Hepatocyte (in vitro differentiated cells): ENCODE measurements around the gene STRA8. TPM values are rescaled to one million over a fixed set of nuclear protein-coding genes. Genes with fewer than 3 reads are reported as not detected.

ENCODE experiments used
- DNase-seq: peaks from one replicate; pipeline ENCODE4 v3.0.0-alpha.2; 2016; ENCODE audit warnings: low spot score
- H2AFZ ChIP-seq: fragments of 200-600 bp; sonication (generic); 2 replicates; pipeline ENCODE4 v1.6.0; 2016; ENCODE audit warnings: antibody characterized with exemption, mild to moderate bottlenecking
- H3K27ac ChIP-seq: fragments of 200-600 bp; sonication (generic); 2 replicates; pipeline ENCODE4 v1.5.1; 2016; ENCODE audit warnings: mild to moderate bottlenecking
- H3K27me3 ChIP-seq: fragments of 200-600 bp; sonication (generic); 2 replicates; pipeline ENCODE4 v1.6.1; 2016
- H3K36me3 ChIP-seq: fragments of 200-600 bp; sonication (generic); replicated peaks from 2 replicates; pipeline ENCODE4 v1.5.1; 2016; ENCODE audit warnings: low read depth; ENCODE audit not compliant: insufficient read depth
- H3K4me1 ChIP-seq: fragments of 200-600 bp; sonication (generic); 2 replicates; pipeline ENCODE4 v1.5.1; 2016; ENCODE audit warnings: mild to moderate bottlenecking, moderate library complexity; ENCODE audit not compliant: insufficient read depth
- H3K4me2 ChIP-seq: fragments of 200-600 bp; sonication (generic); 2 replicates; pipeline ENCODE4 v1.6.0; 2016
- H3K4me3 ChIP-seq: fragments of 200-600 bp; sonication (generic); 2 replicates; pipeline ENCODE4 v1.5.1; 2016; ENCODE audit warnings: mild to moderate bottlenecking
- H3K79me2 ChIP-seq: fragments of 200-600 bp; sonication (generic); 2 replicates; pipeline ENCODE4 v1.6.0; 2017; ENCODE audit warnings: mild to moderate bottlenecking
- H3K9me2 ChIP-seq: fragments of 200-600 bp; sonication (generic); replicated peaks from 2 replicates; pipeline ENCODE4 v1.6.0; 2017; ENCODE audit warnings: mild to moderate bottlenecking; ENCODE audit not compliant: insufficient read depth
- H3K9me3 ChIP-seq: fragments of 200-600 bp; sonication (generic); 2 replicates; pipeline ENCODE4 v1.5.1; 2016; ENCODE audit warnings: low read depth, mild to moderate bottlenecking
- H4K20me1 ChIP-seq: fragments of 200-600 bp; sonication (generic); 2 replicates; pipeline ENCODE4 v1.6.0; 2016; ENCODE audit warnings: mild to moderate bottlenecking; ENCODE audit not compliant: insufficient read depth, poor library complexity, severe bottlenecking
- CTCF ChIP-seq: fragments of 200-600 bp; sonication (generic); IDR thresholded peaks from 2 replicates; pipeline ENCODE4 v1.5.1; 2016; ENCODE audit warnings: antibody characterized with exemption, mild to moderate bottlenecking; ENCODE audit not compliant: poor library complexity
- EZH2 ChIP-seq: fragments of 200-600 bp; sonication (generic); IDR thresholded peaks from 2 replicates; pipeline ENCODE4 v1.6.1; 2016; ENCODE audit warnings: antibody characterized with exemption, mild to moderate bottlenecking, borderline replicate concordance
- EZH2phosphoT487 ChIP-seq: fragments of 200-600 bp; sonication (generic); IDR thresholded peaks from one replicate; pipeline ENCODE4 v1.6.1; 2018; ENCODE audit warnings: antibody characterized with exemption, mild to moderate bottlenecking, low read depth, moderate library complexity; ENCODE audit not compliant: unreplicated experiment, severe bottlenecking
- WGBS: methylation state at CpG from one replicate; pipeline ENCODE4 v1.1.6; 2016; ENCODE audit warnings: low lambda C conversion rate; ENCODE audit errors: missing lambda C conversion rate; 5-methylcytosine and 5-hydroxymethylcytosine counted together
- polyA plus RNA-seq: library from polyadenylated mRNA; unstranded; fragments of >200 nt; fragmentation: Nextera tagmentation; extraction: Ambion mirVana; gene quantifications from 2 replicates; pipeline ENCODE4 v1.2.1, GENCODE V29; 2016
- total RNA-seq: library from RNA; depleted of rRNA; stranded (reverse); fragments of >200 nt; gene quantifications from 2 replicates; pipeline ENCODE4 v1.2.3, GENCODE V29; 2014

Gene STRA8
- total RNA-seq: not detected in 2 replicates
- polyA plus RNA-seq: not detected in 2 replicates

- H2AFZ ChIP-seq: no peak within 1 kb of the TSS
- no peak within 1 kb of the TSS for H3K4me3 ChIP-seq
- no peaks in the 10 kb centered on the region for H3K36me3 ChIP-seq
- H3K27me3 ChIP-seq: no peaks in the 10 kb centered on the region
- no peaks in the 10 kb centered on the region for H4K20me1 ChIP-seq
- H3K9me2 ChIP-seq: no peaks in the 10 kb centered on the region
- no peaks in the 10 kb centered on the region for H3K9me3 ChIP-seq
- no peak within 1 kb of the TSS for H3K4me2 ChIP-seq
- H3K4me1 ChIP-seq: no peaks in the 10 kb centered on the region
- no peaks in the 10 kb centered on the region for H3K79me2 ChIP-seq
- TF ChIP-seq CTCF (no peak), EZH2 (no peak), EZH2phosphoT487 (no peak)
- 91% methylated on average over 26 of the region's 28 CpGs for WGBS
- no peak within 1 kb of the TSS for H3K27ac ChIP-seq
- no peak for DNase-seq
These were observed at the start of gene STRA8 for GRCh38 chr7:135233570-135233969. TSS of gene STRA8 (plus strand) at chr7:135233838. CDS start at chr7:135240525, 6,687 bp downstream.

- peaks cover 17% of the 10 kb centered on the region for H3K9me3 ChIP-seq
- TF ChIP-seq CTCF (no peak), EZH2phosphoT487 (no peak), EZH2 (no peak)
- no peak for DNase-seq
- peaks cover 4% of the 10 kb centered on the region for H3K36me3 ChIP-seq
- no peak overlapping the region for H2AFZ ChIP-seq
- H3K4me3 ChIP-seq: no peak overlapping the region
- H3K27ac ChIP-seq: no peak overlapping the region
- H3K79me2 ChIP-seq: no peaks in the 10 kb centered on the region
- WGBS: 98% methylated on average over 5 of the region's 5 CpGs
- H3K27me3 ChIP-seq: no peaks in the 10 kb centered on the region
- no peak overlapping the region for H3K4me2 ChIP-seq
- H3K4me1 ChIP-seq: no peaks in the 10 kb centered on the region
- H4K20me1 ChIP-seq: no peaks in the 10 kb centered on the region
- H3K9me2 ChIP-seq: no peaks in the 10 kb centered on the region
These were observed 49.3 kb upstream of the STRA8 start for GRCh38 chr7:135184254-135184841.

GRCh38 chr7:135185471-135186260 lies 48.0 kb upstream of the STRA8 start:
- WGBS: 95% methylated on average over 7 of the region's 7 CpGs
- Histone ChIP-seq H3K79me2 (no peaks in the 10 kb centered on the region), H3K4me3 (no peak overlapping the region), H3K9me2 (no peaks in the 10 kb centered on the region), H3K27ac (no peak overlapping the region), H2AFZ (no peak overlapping the region), H3K4me2 (no peak overlapping the region), H4K20me1 (no peaks in the 10 kb centered on the region), H3K4me1 (no peaks in the 10 kb centered on the region), H3K9me3 (peaks cover 14% of the 10 kb centered on the region), H3K27me3 (no peaks in the 10 kb centered on the region), H3K36me3 (peaks cover 4% of the 10 kb centered on the region)
- no peak for TF ChIP-seq EZH2phosphoT487
- no peak for TF ChIP-seq CTCF
- TF ChIP-seq EZH2: no peak
- no peak for DNase-seq
